GM18511 (cell line): ENCODE results near the gene CCDC33.

Experiments
- ATAC-seq: cut with Tn5 transposase; IDR thresholded peaks from one replicate; pipeline ENCODE4 v1.9.1; 2021; ENCODE audit warnings: mild to moderate bottlenecking, moderate library complexity; ENCODE audit not compliant: unreplicated experiment

CCDC33 gene

GRCh38 chr15:74307827-74308811, 72.0 kb downstream of the CCDC33 start:
- ATAC-seq = no peak

GRCh38 chr15:74311734-74312444, 75.8 kb downstream of the CCDC33 start:
- no peak for ATAC-seq

GRCh38 chr15:74312445-74313007, 76.4 kb downstream of the CCDC33 start:
- ATAC-seq = no peak

GRCh38 chr15:74313889-74314288, 77.8 kb downstream of the CCDC33 start:
- ATAC-seq = no peak

DNA sequence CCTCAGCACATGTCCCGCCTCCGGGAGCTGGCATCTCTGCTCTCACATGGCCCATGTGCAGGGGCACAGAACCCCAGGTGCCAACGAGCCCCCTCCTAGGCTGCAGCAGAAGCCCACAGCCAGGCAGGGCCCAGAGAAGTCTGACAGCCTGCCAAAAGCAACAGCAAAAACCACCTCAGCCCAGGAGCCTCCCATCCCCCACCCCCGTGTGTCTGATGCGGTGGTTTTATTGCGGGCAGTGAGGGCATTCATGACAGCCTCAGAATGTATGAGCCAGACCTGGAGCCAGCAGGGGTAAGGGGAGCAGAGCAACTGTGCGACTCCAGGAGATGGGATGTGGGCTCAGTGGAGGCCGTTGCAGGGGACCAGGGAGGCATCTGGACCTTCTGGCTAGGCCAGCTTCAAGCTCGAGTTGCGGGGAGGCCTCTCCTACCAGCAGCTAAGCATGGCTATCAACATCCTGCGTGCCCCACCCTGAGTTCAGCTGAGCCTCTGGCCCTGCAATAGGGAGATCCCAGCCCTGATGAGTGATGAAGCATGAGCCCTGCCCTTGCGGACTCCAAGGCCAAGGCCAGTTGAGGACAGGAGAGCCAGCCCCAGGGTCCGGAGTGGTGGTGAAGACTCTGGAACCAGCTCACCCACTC, 78.8 kb downstream of the CCDC33 start:
- ATAC-seq = no peak

DNA sequence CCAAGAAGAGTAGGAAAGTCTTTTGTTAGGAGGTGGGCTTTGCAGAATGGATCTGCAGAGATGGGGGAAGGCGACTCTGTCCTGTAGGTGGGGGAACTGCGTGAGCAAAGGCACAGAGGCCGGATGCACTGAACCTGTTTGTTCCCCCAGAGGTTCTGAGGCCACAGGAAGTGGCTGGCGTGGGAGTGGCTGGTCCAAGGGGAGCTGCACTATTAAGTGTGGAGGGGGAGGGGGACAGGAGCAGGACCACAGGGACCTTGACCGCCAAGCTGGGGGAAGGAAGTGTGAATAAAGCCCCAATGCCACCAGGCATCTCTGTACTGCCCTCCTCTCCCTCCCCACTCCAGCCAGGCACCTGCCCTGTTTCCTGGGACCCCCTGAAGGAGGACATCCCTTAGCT, 79.5 kb downstream of the CCDC33 start:
- peak; percentile 69 for ATAC-seq

DNA sequence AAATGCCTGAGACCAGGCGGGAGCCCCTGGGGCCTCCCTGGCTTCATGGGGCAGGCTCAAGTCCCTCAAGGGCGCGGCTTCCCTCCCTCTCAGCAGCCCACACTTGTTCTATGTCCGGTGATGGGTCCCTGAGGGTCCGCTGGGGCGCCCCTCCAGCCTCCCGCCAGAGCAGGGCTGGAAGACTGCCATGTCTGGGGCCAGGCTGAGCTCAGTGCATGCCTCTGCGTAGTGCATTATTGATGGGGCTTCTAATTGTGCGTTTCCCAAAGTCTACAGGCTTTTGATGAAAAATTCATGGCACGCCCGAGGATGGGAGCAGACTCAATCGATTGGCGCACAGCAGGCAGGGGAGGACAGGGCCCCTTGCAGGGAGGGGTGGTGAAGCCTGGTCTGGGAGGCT, 80.0 kb downstream of the CCDC33 start:
- ATAC-seq = no peak

- no peak for ATAC-seq
Measured at GRCh38 chr15:74317820-74318375, 81.8 kb downstream of the CCDC33 start.

- ATAC-seq = no peak
Measured at GRCh38 chr15:74318376-74319137, 82.4 kb downstream of the CCDC33 start.

DNA sequence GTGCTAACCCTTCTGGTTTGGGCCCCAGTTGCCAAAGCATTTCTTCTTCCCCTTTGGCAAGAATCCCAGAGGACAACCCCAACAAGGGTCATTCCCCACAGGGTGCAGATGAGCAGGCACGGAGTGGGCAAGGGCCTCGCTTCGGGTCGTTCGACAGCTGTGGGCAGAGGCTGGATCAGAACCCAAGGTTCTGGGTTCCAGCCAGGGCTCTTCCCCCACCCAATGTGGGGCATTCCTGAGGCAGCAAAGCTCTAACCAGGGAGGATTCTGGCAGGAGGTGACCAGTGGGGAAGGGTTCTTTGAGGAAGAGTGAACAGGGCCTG, 83.0 kb downstream of the CCDC33 start:
- no peak for ATAC-seq

- no peak for ATAC-seq
Measured at GRCh38 chr15:74319596-74320351, 83.6 kb downstream of the CCDC33 start.

DNA sequence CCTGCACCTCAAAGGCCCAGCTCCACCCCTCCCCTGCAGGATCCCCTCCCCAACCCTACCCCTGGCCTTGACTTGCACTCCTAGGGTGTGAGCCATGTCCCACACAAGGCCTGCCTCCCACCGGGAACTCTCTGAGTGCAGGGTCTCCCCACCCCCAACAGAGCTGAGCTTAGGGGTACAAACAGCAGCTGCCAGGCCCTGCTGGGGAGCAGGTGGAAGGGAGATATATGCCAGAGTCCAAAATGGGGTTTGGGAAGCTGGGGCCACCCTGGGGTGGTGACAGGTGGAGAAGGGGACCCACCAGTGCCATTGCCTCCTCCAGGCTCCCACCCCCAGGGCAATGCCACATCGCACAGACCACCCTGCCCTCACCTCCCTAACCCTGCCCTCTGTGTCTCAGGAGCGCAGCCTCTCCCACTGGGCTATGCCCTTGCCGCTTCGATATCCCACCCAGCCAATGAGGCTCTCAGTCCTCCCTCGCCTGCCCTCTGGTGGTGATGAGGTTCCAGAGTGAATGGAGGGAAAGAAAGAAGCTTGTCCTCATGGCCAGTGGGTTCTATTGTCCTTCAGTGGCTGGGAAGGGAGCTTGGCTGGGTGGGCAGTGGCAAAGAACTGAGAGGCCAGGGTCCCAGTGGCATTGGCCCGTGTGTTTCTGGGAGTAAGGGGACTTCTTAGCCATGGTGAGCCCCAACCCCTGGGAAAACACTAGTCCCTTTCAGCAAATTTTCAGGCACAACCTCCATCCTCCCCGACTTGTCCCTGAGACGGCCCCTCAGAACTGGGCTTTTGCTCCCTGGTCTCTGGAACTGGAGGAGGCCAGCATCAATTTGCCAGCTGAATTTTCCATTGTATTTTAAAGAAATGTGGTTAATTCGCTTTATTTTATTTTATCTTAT, 84.5 kb downstream of the CCDC33 start:
- no peak for ATAC-seq

- no peak for ATAC-seq
Measured at GRCh38 chr15:74322558-74323180, 86.5 kb downstream of the CCDC33 start.

DNA sequence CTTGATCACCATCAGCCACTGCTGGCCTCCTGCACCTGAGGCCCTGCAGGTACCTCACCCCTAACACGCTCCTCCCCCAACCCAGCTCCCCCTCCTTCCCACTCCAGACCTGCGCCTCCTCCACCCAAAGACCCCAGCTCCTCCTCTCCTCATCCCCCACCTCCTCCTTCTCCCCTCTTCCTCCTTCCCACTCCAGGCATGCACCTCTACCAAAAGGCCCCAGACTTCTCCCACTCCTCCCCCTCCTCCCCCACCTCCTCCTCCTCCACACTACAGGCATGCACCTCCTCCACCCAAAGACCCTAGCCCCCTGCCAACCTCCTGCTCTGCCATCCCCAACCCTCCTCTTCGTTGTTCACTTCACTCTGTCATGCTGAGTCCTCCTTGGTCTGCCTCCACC, 88.6 kb downstream of the CCDC33 start:
- ATAC-seq = no peak

DNA sequence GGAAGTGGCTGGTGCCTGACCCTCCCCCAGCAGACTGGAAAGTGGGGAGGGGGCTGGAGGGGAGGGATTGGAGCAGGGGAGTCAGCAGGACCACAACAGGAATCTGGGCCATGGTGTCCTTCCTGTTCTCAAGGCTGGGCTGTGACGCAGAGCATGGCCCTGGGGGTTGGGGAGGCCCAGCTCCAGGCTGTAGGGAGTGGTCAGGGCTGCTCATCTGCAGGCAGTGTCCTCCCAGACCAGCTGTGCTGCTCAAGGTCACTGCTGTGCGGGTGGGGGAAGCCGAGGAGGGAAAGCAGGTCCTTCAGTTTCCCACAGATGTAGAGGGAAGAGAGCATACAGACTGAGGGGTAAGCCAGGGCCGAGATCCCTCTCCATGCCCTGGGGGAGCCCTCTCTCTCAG, 90.6 kb downstream of the CCDC33 start:
- no peak for ATAC-seq

DNA sequence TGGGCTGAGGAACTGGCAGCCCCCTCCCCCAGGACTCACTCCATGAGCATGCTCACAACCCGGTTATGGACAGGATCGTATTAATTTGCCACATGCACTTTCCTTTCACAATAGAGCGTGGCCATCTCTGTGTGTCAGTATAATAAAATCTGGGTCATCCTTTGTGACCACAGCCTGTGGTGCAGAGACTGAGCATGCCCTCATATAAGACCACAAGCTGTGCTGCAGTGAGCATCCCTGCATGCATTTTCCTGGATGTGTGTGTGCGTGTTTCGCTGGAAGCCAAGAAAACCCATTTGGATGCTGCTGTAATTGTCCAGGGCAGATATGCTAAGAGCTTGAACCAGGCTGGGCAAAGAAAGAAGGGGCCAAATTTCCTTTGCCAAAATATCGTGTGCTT, 91.6 kb downstream of the CCDC33 start:
- no peak for ATAC-seq

DNA sequence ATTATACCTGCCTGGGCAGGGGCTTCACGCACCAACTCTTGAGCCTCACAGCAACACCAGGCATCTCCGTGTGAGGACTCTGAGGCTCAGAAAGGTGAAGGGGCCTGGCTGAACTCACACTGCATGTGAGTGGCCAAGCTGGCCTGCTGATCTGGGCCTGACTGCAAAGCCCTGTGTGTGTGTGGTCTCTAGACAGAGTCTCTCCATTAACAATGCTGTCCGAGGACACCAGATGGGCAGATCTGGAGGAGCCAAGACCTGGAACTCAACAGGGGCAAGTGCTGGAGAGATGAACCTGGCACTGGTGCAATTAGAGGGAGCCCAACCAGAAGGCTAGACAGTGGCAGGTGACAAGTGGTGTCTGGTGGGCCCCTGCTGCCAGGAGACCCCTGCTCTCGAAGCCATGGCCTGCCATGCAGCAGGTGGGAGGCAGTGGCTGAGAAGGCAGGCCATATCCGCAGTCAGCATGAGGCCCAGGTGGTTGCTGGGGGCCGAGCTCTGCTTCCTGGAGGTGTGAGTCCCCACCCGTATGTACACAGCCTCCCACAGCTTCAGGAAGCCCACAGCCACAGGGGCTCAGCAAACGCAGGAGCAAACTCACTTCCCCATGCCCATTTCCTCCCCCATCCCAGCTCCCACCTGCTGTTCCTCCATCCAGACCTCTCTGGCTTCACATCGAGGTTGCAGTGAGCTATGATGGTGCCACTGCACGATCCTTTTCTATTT, 92.4 kb downstream of the CCDC33 start:
- no peak for ATAC-seq
